Body of pancreas (tissue), 4 donors: Measurements from ENCODE around the gene ALDH1B1. TPM values are rescaled to one million over a fixed set of nuclear protein-coding genes. Genes with fewer than 3 reads are reported as not detected.
"Not testable (repeated sequence)": the region's sequence is repeated elsewhere in the genome, so short reads cannot be mapped to it uniquely, and the experiment has no call there.

Source experiments
- ATAC-seq: fragments of 150-250 bp; one replicate; pipeline ENCODE4 v1.9.1; 2016
- DNase-seq, 4 donors: peaks; one replicate each; pipeline ENCODE4 v3.0.0-alpha.2; 2019
- H3K27ac ChIP-seq, 4 donors: fragments of 200-600 bp; sonication (generic); 1 replicate in 3 of 4; 2 replicates in 1 of 4; pipeline versions ENCODE4 v1.5.1 to v1.6.1; 2016 to 2019; ENCODE audit warnings: mild to moderate bottlenecking in 1 of 4, mixed read lengths in 1 of 4, moderate library complexity in 1 of 4
- H3K27me3 ChIP-seq, 2 donors: fragments of 200-600 bp; sonication (generic); one replicate each; pipeline ENCODE4 v1.6.0; 2016; ENCODE audit warnings: mild to moderate bottlenecking in 1 of 2
- H3K36me3 ChIP-seq, 2 donors: fragments of 200-600 bp; sonication (generic); replicated peaks in 1 of 2; 2 replicates each; pipeline ENCODE4 v1.5.1; 2016; ENCODE audit warnings: low read depth in 2 of 2; ENCODE audit not compliant: insufficient read depth in 1 of 2
- H3K4me1 ChIP-seq: fragments of 200-600 bp; sonication (generic); one replicate; pipeline ENCODE4 v1.6.0; 2016
- H3K4me3 ChIP-seq, 2 donors: fragments of 200-600 bp; sonication (generic); 1 replicate in 1 of 2; 2 replicates in 1 of 2; pipeline ENCODE4 v1.5.1; 2016 to 2019
- H3K9me3 ChIP-seq, 3 donors: fragments of 200-600 bp; sonication (generic); 1 replicate in 2 of 3; 2 replicates in 1 of 3; pipeline ENCODE4 v1.5.1; 2016
- POLR2A ChIP-seq, 3 donors: fragments of 450-650 bp; IDR thresholded peaks; one replicate each; pipeline ENCODE4 v1.6.1; 2016; ENCODE audit warnings: antibody characterized with exemption in 3 of 3, mild to moderate bottlenecking in 2 of 3
- WGBS, 2 donors: methylation state at CpG; one replicate each; pipeline ENCODE4 v1.1.5; 2017; 5-methylcytosine and 5-hydroxymethylcytosine counted together
- intact Hi-C: fragments of 100-400 bp; cut with DNase I; formaldehyde crosslinking; loops from one replicate; pipeline ENCODE4 v1.15.1; 2023
- total RNA-seq, 2 donors: library from RNA; depleted of rRNA; stranded (reverse); fragments of >200 nt; gene quantifications; one replicate each; pipeline ENCODE4 v1.1.0, GENCODE V29; 2016
- TF ChIP-seq, protein P1 (sequence below), 7 experiments: fragments of 450-650 bp in 4 of 7; fragments of 200-600 bp in 3 of 7; sonication (generic) in 3 of 7; IDR thresholded peaks; one replicate each; pipeline ENCODE4 v1.5.1; 2016 to 2019; ENCODE audit warnings: antibody characterized with exemption in 7 of 7

The ALDH1B1 gene
- total RNA-seq, 2 donors from 2014 or later, result 11.7 to 17.5 TPM

DNA sequence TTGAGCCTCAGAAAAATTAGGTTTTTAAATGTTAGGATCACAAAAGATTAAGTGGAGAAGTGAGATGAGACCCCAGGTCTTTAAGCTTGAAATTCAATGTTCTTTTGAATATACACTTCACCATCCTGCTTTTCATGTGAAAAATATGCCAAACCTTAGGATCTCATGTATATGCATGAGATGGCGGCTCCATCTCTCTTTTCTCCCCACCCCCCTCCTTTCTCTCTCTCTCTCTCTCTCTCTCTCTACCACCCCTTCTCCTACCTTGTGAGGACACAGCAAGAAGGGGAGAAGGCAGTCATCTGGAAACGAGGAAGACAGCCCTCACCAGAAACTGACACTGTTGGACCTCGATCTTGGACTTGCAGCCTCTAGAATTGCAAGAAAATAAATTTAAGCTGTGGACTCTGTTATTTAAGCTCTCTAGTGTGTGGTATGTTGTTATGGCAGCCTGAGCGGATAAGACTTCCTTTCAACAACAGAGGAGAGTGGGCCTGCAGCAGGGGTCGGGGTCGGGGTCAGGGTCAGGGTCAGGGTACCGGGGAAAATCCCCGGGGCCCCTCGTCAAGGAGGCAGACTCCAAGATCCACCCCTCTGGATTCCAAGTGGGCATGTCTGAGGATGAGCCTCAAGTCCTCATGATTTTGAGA, 16.4 kb upstream of the ALDH1B1 start:
- WGBS, 2 donors, result 58 to 66% methylated on average over 9 of the region's 9 CpGs
- H3K4me1 ChIP-seq, result peaks cover 8% of the 10 kb centered on the region
- H3K36me3 ChIP-seq, result no peaks in the 10 kb centered on the region
- no peak for TF ChIP-seq POLR2A (IDR thresholded peaks at IDR 0.05)
- TF ChIP-seq, protein P1, sequence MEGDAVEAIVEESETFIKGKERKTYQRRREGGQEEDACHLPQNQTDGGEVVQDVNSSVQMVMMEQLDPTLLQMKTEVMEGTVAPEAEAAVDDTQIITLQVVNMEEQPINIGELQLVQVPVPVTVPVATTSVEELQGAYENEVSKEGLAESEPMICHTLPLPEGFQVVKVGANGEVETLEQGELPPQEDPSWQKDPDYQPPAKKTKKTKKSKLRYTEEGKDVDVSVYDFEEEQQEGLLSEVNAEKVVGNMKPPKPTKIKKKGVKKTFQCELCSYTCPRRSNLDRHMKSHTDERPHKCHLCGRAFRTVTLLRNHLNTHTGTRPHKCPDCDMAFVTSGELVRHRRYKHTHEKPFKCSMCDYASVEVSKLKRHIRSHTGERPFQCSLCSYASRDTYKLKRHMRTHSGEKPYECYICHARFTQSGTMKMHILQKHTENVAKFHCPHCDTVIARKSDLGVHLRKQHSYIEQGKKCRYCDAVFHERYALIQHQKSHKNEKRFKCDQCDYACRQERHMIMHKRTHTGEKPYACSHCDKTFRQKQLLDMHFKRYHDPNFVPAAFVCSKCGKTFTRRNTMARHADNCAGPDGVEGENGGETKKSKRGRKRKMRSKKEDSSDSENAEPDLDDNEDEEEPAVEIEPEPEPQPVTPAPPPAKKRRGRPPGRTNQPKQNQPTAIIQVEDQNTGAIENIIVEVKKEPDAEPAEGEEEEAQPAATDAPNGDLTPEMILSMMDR (IDR thresholded peaks at IDR 0.05), result no peak
- no peak for DNase-seq
- ATAC-seq, result no peak
- no peak overlapping the region for H3K4me3 ChIP-seq
- H3K27me3 ChIP-seq, result no peaks in the 10 kb centered on the region
- H3K9me3 ChIP-seq, result no peaks in the 10 kb centered on the region
- H3K27ac ChIP-seq, result no peak overlapping the region
- intact Hi-C loops, result no loop called here

DNA sequence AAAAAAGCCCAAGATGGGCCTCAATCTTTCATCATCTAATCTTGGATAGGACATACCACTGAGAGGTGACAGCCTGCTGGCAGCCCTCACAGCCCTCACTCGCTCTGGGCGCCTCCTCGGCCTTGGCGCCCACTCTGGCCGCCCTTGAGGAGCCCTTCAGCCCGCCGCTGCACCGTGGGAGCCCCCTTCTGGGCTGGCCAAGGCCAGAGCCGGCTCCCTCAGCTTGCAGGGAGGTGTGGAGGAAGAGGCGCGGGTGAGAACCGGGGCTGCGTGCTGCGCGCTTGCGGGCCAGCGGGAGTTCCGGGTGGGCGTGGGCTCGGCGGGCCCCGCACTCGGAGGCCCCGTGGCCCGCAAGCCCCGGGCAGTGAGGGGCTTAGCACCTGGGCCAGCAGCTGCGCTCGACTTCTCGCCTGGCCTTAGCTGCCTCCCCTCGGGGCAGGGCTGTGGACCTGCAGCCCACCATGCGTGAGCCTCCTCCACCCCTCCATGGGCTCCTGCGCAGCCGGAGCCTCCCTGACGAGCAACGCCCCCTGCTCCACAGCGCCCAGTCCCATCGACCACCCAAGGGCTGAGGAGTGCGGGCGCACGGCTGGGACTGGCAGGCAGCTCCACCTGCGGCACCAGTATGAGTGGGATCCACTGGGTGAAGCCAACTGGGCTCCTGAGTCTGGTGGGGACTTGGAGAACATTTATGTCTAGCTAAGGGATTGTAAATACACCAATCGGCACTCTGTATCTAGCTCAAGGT, 15.0 kb upstream of the ALDH1B1 start:
- H3K27ac ChIP-seq, result not testable (repeated sequence)

DNA sequence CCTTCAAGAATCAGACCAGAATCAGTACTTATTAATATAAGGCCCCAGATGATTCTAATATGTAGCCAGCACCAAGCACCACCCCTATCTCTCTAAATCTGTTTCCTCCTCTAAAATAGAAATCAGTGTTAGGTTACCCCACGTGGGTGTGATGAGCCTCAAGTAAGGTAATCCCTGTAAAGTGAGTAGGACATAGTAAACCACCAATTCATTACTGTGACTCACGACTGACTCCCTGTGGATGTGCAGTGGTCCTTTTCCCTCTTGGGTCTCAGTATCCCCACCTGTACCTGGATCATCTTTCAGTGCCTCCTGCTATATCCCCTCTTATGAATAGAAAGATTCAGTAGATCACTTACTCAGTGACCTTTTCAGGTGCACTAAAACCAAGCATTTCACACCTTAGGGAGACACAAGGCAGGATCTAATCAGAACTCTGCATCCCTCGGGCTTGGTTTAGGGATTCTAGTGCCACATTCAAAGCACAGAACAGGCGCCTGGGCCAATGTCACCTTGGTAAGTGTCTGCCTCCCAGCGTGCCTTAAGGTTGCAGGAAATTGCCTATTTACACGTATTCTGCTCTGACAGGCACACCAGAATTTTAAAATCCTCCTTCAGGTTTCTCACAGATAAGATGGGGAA, 12.2 kb upstream of the ALDH1B1 start:
- DNase-seq, result no peak
- Histone ChIP-seq H3K36me3 (no peaks in the 10 kb centered on the region), H3K9me3 (peaks cover 0 to 6% (median 0%) of the 10 kb centered on the region in 3 donors), H3K27ac (peak overlapping the region in 3 of 4 donors; percentile 61 to 80 (median 72)), H3K4me3 (no peak overlapping the region), H3K4me1 (peaks cover 18% of the 10 kb centered on the region), H3K27me3 (no peaks in the 10 kb centered on the region)
- TF ChIP-seq, protein P1 (IDR thresholded peaks at IDR 0.05), result no peak
- no peak for TF ChIP-seq POLR2A (IDR thresholded peaks at IDR 0.05)
- WGBS, 2 donors, result 55 to 67% methylated on average over 6 of the region's 6 CpGs
- no peak for ATAC-seq
- intact Hi-C loops, result no loop called here

More for the DNA sequence above, 15.0 kb upstream of the ALDH1B1 start:
- H3K4me1 ChIP-seq, result peaks cover 18% of the 10 kb centered on the region
- WGBS, 2 donors, result 93 to 97% methylated on average over 21 to 38 of the region's 42 CpGs
- intact Hi-C loops, DNase-seq, ATAC-seq, H3K4me3 ChIP-seq, H3K9me3 ChIP-seq, H3K36me3 ChIP-seq, H3K27me3 ChIP-seq: not testable (repeated sequence)

DNA sequence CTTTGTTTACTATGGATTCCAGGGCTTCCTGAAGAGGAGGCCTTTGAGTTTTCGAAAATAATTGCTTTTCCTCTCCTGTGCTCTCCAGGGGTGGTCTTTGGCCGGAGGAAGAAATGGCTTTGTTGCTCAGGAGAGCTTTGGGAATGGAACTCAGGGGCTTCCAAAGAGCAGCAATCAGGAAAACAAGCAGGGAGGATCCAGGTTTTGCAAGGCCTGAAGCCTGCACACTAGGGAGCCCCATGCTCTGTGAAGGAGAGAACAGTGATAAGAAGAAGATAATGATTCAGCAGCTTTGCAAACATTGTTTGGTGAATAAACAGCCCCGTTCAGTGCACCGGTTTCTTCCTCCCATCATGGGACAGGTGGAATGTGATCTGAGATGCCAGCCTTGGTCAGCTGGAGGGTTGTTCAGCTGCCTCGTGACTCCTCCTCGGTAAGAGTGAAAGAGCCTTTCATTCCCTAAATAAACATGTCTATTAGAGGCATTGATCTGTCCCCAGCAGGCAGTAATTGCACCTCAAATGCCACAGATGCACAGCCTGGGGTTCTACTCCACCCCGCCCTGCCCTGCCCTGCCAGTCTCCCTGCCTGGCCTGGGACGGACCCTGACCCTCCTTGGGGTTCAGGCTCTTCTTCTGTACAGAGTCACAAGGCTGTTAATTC, 11.5 kb upstream of the ALDH1B1 start:
- Histone ChIP-seq H3K36me3 (no peaks in the 10 kb centered on the region), H3K4me3 (no peak overlapping the region), H3K27ac (peak overlapping the region; percentile 25 to 80 (median 66)), H3K27me3 (no peaks in the 10 kb centered on the region), H3K9me3 (peaks cover 0 to 6% (median 0%) of the 10 kb centered on the region in 3 donors), H3K4me1 (peaks cover 19% of the 10 kb centered on the region)
- DNase-seq, result peak; percentile 23 to 71 (median 55)
- TF ChIP-seq POLR2A (IDR thresholded peaks at IDR 0.05), result no peak
- 32 to 37% methylated on average over 8 of the region's 8 CpGs for WGBS, 2 donors
- ATAC-seq, result peak; percentile 77
- intact Hi-C loops, result no loop called here

DNA sequence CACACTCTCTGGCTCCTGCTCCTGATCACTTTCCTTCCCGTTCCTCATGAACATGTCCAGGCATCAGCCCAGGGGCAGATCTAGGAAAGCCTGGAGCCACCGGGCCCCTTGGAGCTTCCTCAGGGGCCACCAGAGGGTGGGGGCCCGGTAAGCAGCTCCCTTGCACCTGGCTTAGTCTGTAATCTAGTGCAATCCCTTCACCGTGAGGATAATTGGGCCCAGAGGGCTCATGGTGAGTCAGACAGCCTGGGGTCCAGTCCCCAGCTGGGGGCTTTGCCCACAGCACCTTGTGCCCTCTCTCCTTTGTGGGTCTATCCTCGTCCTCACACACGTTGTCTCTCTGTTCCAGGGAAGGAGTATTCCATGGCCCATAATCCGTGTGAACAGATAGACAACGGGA, 10.4 kb upstream of the ALDH1B1 start:
- Histone ChIP-seq H3K4me3 (no peak overlapping the region), H3K27me3 (no peaks in the 10 kb centered on the region), H3K9me3 (peaks cover 0 to 6% (median 0%) of the 10 kb centered on the region in 3 donors), H3K4me1 (peaks cover 23% of the 10 kb centered on the region), H3K36me3 (no peaks in the 10 kb centered on the region), H3K27ac (peak overlapping the region; percentile 25 to 80 (median 66))
- intact Hi-C loops, result no loop called here
- 78 to 88% methylated on average over 8 of the region's 8 CpGs for WGBS, 2 donors
- no peak for TF ChIP-seq POLR2A (IDR thresholded peaks at IDR 0.05)
- TF ChIP-seq, protein P1 (IDR thresholded peaks at IDR 0.05), result no peak
- no peak for ATAC-seq
- DNase-seq, result no peak
